NB4 (cell line): ENCODE results near the gene FSD2.

Experiments used
- MYC ChIP-seq: IDR thresholded peaks from 2 replicates; pipeline ENCODE4 v1.6.1; 2011; ENCODE audit warnings: low read depth, low read length
- POLR2A ChIP-seq: IDR thresholded peaks from 2 replicates; pipeline ENCODE4 v1.6.1; 2011; ENCODE audit warnings: mild to moderate bottlenecking; ENCODE audit not compliant: insufficient read length; ENCODE audit errors: extremely low read depth
- TF ChIP-seq, protein P1 (sequence below): IDR thresholded peaks from one replicate; pipeline ENCODE4 v1.5.1; 2012; ENCODE audit warnings: low read depth, low read length
- TF ChIP-seq, protein P2 (sequence below): IDR thresholded peaks from 2 replicates; pipeline ENCODE4 v1.6.1; 2011; ENCODE audit warnings: low read depth, low read length

DNA sequence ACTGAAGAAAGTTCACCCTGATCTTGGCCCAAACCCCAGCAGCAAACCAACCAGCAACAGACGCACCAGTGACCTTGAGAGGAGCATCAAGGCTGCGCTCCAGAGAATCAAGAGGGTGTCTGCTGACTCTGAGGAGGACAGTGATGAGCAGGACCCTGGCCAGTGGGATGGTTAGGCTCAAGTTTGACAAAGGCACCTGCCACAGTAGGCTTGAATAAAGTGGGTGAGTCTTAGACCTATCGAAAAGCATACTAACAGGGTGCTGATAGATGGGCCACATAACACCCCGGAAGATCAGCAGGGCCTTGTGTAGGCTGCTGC is 27.5 kb upstream of the FSD2 start:
- TF ChIP-seq, protein P1, sequence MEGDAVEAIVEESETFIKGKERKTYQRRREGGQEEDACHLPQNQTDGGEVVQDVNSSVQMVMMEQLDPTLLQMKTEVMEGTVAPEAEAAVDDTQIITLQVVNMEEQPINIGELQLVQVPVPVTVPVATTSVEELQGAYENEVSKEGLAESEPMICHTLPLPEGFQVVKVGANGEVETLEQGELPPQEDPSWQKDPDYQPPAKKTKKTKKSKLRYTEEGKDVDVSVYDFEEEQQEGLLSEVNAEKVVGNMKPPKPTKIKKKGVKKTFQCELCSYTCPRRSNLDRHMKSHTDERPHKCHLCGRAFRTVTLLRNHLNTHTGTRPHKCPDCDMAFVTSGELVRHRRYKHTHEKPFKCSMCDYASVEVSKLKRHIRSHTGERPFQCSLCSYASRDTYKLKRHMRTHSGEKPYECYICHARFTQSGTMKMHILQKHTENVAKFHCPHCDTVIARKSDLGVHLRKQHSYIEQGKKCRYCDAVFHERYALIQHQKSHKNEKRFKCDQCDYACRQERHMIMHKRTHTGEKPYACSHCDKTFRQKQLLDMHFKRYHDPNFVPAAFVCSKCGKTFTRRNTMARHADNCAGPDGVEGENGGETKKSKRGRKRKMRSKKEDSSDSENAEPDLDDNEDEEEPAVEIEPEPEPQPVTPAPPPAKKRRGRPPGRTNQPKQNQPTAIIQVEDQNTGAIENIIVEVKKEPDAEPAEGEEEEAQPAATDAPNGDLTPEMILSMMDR, result no peak
- TF ChIP-seq POLR2A (no peak), MYC (no peak)
- TF ChIP-seq, protein P2, sequence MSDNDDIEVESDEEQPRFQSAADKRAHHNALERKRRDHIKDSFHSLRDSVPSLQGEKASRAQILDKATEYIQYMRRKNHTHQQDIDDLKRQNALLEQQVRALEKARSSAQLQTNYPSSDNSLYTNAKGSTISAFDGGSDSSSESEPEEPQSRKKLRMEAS, result no peak
